GM06990 (cell line): ENCODE measurements around the gene GXYLT1.

Source experiments
- DNase-seq: peaks from one replicate; pipeline ENCODE4 v3.0.0-alpha.2; 2011; ENCODE audit not compliant: insufficient read length; ENCODE audit errors: extremely low read depth
- H3K27me3 ChIP-seq: replicated peaks from 2 replicates; pipeline ENCODE4 v1.6.0; 2011; ENCODE audit warnings: low read length; ENCODE audit not compliant: control insufficient read depth, insufficient read depth
- H3K36me3 ChIP-seq: 2 replicates; pipeline ENCODE4 v1.5.1; 2011; ENCODE audit warnings: low read length; ENCODE audit not compliant: control insufficient read depth, insufficient read depth
- H3K4me3 ChIP-seq: replicated peaks from 2 replicates; pipeline ENCODE4 v1.5.1; 2011; ENCODE audit warnings: low read depth, mild to moderate bottlenecking, control low read depth, low read length
- CTCF ChIP-seq: IDR thresholded peaks from 2 replicates; pipeline ENCODE4 v1.5.1; 2011; ENCODE audit warnings: low read length, control low read depth, mild to moderate bottlenecking, inconsistent platforms; ENCODE audit not compliant: insufficient read depth, poor library complexity, severe bottlenecking

The GXYLT1 gene

GRCh38 chr12:42031847-42032564 is 112.7 kb downstream of the GXYLT1 start:
- no peaks in the 10 kb centered on the region for H3K36me3 ChIP-seq
- TF ChIP-seq CTCF, result no peak
- H3K4me3 ChIP-seq, result no peak overlapping the region
- no peaks in the 10 kb centered on the region for H3K27me3 ChIP-seq
- no peak for DNase-seq
